NCI-H2107 (cell line): ENCODE data around the gene ARHGEF16.

Experiments used
- DNase-seq: peaks from one replicate; lab custom pipeline; 2025; lab: John Stamatoyannopoulos, UW

ARHGEF16 gene

GRCh38 chr1:3453891-3454810, at the start of gene ARHGEF16:
TSS of gene ARHGEF16 (plus strand) at chr1:3454665. CDS start at chr1:3463085, 8,420 bp downstream.
- DNase-seq: no peak

GRCh38 chr1:3404801-3405200, 49.7 kb upstream of the ARHGEF16 start:
- DNase-seq: no peak

- DNase-seq: no peak
Measured at GRCh38 chr1:3405491-3405890, 49.0 kb upstream of the ARHGEF16 start.

GRCh38 chr1:3405974-3406867, 48.2 kb upstream of the ARHGEF16 start:
- peak; percentile 24 for DNase-seq

GRCh38 chr1:3407021-3407420, 47.4 kb upstream of the ARHGEF16 start:
- DNase-seq: no peak

GRCh38 chr1:3408751-3409266, 45.7 kb upstream of the ARHGEF16 start:
- no peak for DNase-seq

GRCh38 chr1:3409366-3410141, 44.9 kb upstream of the ARHGEF16 start:
- no peak for DNase-seq

GRCh38 chr1:3410142-3410925, 44.1 kb upstream of the ARHGEF16 start:
- DNase-seq: no peak

- DNase-seq: no peak
Measured at GRCh38 chr1:3411806-3412205, 42.7 kb upstream of the ARHGEF16 start.

- DNase-seq: no peak
Measured at GRCh38 chr1:3412376-3412775, 42.1 kb upstream of the ARHGEF16 start.

- no peak for DNase-seq
Measured at GRCh38 chr1:3413975-3414710, 40.3 kb upstream of the ARHGEF16 start.

GRCh38 chr1:3415260-3416090, 39.0 kb upstream of the ARHGEF16 start:
- no peak for DNase-seq

- no peak for DNase-seq
Measured at GRCh38 chr1:3417082-3417739, 37.3 kb upstream of the ARHGEF16 start.

- no peak for DNase-seq
Measured at GRCh38 chr1:3417934-3418333, 36.5 kb upstream of the ARHGEF16 start.

- no peak for DNase-seq
Measured at GRCh38 chr1:3418600-3418999, 35.9 kb upstream of the ARHGEF16 start.

GRCh38 chr1:3419415-3420204, 34.9 kb upstream of the ARHGEF16 start:
- no peak for DNase-seq

GRCh38 chr1:3420218-3420951, 34.1 kb upstream of the ARHGEF16 start:
- no peak for DNase-seq
